ENCODE measurements around the gene EVI2A. TPM values are rescaled to one million over a fixed set of nuclear protein-coding genes. Genes with fewer than 3 reads are reported as not detected.
A peak's percentile ranks its signal among the peaks of the same experiment; 100 is the strongest.
"Not testable (repeated sequence)": the region's sequence is repeated elsewhere in the genome, so short reads cannot be mapped to it uniquely, and the experiment has no call there.

The EVI2A gene, protein sequence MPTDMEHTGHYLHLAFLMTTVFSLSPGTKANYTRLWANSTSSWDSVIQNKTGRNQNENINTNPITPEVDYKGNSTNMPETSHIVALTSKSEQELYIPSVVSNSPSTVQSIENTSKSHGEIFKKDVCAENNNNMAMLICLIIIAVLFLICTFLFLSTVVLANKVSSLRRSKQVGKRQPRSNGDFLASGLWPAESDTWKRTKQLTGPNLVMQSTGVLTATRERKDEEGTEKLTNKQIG
- total RNA-seq (2014; rRNA removed; shearing (Covaris generic)) = 7.4 and 7.7 TPM in 2 replicates

DNA sequence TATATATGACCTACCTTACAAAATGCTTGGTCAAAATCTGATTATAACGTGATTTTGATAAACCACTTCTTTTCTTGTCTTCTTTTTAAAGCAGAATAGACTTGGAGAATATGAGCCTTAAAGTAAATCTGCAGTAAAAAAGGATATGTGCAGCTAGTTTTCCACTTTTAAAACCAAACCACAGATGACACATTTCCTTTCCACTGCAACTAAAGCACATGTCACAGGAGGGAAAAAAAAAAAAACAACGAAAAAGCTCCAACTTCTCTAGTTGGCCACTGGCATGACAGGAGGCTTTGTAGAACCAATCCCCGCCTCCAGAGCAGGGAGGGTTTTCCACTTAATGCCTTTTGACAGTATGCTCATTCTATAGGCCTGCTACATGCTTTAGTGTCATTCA, at the start of gene EVI2A:
TSS of gene EVI2A (minus strand) at position 142 of the 400 bp plus-strand sequence. CDS start 2,609 bp downstream, outside the sequence.
- DNase-seq (ENCODE audit: low read depth) = peak; percentile 89

DNA sequence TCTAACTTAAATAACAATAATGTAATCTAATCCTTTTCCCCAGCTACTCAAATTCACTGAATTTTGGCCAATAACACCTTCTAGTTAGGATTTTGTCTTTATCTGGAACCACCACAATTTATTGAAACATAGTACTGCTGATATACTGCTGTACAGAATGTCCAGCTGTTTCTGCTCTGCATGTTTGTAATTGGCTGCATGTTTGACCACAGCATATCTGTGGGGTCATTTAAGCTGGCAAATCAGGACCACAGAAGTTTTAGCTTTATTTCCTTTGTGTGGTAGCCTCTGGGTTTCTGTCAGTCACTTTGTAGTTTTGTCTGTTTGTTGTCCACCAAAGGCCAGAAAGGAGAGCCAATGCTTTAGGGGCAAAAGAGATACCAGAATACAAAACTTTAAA, 47.8 kb upstream of the EVI2A start:
- no peak for DNase-seq (ENCODE audit: low read depth)

DNA sequence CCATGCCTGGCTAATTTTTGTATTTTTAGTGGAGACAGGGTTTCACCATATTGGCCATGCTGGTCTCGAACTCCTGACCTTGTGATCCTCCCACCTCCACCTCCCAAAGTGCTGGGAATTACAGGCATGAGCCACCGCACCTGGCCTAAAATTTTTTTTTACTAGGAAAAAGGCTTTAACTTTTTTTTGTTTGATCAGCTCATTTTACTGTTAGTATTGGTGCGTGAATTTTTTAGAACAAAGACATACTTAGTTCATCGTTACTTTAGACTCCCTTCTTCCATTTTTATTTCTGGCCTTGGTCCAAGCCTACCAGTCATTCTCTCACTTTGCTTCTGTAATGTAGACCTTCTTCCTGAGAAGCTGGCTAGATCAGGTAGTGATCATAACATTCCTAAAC, 44.7 kb upstream of the EVI2A start:
- no peak for DNase-seq (ENCODE audit: low read depth)

DNA sequence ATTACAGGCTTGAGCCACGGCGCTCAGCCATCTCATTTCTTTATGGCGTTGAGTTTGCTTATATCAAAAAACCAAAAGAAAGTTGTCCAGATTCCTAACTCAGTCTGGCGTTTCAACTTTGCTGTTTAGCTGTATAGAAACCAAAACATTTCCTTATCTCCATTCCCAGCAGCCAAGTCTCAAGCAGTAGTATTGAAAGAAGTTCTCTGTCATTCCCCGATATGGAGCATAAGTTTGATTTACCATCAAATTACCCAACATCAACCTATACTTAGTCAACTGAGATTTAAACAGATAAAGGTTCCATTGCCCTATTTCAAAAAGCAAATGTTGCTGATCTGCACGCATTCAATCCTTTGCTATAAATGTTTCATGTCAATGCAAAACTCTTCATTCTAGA, 42.6 kb upstream of the EVI2A start:
- DNase-seq (ENCODE audit: low read depth) = no peak

DNA sequence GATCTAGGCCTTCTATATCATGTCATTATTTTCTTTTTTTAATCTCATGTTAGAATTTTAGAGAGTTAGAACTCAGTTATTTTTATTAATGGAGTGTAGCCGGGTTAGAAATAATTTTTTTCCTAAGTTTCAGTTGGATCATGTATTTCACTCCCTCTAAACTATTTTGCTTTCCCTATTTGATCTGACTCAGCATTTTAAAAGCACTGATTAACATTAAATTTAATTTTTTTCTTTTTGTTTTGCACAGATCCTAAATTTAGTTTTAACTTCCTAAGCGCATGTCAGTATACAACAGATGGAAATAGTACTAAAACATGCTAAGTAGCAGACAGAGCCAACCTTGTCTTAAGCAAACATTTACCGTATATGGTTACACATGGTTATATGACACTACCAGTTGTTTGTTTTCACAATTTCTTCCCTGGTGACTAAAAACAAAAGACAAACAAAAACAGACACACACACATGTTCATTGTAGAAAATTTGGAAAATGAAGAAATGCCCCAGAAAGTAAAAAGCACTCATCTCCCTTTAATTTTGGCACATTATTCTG, 36.5 kb upstream of the EVI2A start:
- DNase-seq (ENCODE audit: low read depth) = no peak

DNA sequence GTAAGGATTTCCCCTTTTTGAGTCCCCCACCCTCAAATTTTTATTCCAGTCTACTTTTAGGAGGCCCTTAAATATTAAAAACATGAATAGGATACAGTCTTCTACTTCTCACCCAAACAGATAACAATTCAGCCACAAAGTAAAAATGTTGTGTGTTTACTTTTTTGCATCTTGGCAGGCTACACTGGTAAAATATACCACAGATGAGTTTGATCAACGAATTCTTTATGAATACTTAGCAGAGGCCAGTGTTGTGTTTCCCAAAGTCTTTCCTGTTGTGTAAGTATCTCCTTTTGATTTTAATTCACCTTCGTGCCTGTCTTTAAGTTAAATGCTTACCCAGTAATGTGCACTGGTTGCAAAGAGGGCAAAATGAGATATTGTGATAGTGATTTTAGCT, 35.7 kb upstream of the EVI2A start:
- DNase-seq (ENCODE audit: low read depth) = no peak

DNA sequence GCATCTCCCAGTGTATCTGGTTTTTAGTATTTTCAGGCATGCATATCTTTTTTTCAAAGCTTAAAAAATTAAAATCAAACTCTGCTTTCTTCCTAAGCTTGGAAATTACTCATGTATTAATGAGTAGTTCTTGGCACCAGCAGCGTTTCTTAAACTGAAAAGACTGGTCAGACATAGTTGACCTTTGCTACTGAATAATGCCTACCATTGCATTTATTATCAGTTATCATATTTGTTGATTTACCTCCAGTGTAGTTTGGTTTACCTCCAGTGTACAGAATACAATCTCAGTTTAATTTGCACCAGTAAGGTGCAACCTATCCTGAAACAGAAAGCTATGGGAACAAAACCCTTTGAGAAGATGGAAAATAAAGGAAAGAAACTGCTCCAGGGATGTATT, 34.5 kb upstream of the EVI2A start:
- DNase-seq (ENCODE audit: low read depth) = no peak

DNA sequence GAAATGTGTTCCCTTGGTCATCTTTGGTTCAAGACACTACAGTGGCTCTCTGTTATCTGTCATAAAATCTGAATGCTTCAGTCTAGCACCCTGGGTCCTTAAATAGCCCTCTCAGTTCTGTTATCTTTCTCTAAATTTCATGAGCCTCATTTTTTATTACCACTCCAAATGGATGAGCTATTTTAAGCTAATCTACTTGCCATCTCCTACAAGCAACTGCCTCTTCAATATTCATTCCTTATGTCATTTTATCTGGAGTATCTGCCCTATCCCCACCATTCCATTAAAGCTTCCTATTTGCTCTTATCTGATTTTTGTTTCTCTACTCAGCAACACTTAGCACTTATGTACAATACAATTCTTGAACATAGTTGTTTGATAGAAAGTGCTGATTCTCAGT, 28.0 kb upstream of the EVI2A start:
- DNase-seq (ENCODE audit: low read depth) = no peak

DNA sequence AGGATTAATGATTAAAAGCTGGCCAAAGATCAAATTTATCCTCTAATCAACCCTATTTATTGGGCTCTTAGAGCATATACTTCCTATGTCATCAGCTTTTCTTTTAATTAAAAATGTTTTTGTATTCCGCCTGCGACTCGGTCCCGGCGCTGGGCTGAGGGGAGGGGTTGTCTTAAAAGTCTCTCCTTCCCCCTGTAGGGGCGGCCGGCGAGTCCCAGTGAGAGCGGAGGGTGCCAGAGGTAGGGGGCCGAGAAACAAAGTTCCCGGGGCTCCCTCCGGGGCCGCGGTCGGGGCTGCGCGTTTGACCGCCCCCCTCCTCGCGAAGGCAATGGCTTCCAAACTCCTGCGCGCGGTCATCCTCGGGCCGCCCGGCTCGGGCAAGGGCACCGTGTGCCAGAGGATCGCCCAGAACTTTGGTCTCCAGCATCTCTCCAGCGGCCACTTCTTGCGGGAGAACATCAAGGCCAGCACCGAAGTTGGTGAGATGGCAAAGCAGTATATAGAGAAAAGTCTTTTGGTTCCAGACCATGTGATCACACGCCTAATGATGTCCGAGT, 23.8 kb upstream of the EVI2A start:
- not testable (repeated sequence) for DNase-seq (ENCODE audit: low read depth)

DNA sequence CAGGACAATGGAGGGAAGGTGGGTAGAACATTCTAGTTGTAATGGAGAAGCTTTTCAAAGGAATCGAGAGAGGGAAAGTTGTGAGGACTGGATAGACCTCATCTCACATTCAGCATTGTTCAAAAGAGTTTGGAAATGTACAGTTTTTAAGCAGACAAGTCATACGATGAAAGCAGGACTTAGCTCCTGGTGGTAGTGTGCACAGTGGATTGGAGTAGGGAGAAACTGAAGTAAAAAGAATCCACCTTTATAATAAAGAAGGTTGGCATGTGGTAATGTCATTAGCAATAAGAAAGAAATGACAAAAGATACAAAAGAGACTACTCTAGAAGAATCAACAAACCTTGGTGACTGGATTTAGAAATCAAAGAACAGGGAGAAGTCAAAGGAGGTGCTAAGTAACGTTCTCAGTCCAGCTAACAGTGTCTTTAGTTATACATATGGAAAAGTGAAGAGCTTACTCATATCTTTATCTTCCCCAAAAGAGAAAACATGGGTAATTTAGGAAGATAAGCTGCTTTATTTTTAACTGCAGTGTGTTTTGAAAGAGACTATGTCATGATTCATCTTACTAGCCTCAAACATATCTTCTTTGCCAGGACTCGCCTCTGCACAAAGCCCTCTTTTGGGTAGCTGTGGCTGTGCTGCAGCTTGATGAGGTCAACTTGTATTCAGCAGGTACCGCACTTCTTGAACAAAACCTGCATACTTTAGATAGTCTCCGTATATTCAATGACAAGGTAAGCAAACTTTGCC, 18.7 kb upstream of the EVI2A start:
- DNase-seq (ENCODE audit: low read depth) = peak; percentile 64

DNA sequence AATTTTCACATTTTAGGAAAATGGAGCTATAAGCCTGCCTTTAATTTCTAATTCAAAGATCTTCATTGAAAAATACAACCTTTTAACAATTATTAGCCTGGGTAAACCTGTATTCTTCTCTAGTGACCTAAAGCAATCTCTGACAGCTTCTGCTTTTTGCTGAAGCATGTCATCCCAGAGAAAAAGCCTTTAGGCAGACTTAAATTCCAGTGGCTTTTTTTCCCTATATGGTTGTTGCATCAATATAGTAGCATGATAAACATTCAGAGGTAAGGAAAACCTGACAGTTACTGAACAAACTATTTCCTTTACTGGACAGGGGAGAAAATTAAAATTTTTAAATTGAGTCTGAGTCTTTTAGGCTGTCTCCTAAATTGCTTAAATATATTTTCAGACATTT, 7.8 kb upstream of the EVI2A start:
- no peak for DNase-seq (ENCODE audit: low read depth)

DNA sequence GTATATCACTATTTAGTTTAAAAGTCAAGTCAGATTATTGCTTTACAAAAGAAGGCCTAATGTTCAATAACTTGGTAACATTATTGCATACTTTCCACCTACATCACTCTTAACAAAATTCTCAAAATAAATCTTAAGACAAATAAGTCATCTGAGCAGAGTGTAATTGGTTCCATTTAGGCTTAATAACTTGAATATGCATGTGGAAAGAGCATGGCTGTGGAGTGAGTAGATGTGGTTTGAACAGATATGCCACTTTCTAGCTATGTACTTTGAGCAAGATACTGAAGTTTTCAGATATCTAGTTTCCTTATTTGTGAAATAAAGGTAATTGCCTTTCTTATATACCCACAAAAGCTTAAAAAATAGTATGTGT, 6.7 kb upstream of the EVI2A start:
- DNase-seq (ENCODE audit: low read depth) = peak; percentile 22

DNA sequence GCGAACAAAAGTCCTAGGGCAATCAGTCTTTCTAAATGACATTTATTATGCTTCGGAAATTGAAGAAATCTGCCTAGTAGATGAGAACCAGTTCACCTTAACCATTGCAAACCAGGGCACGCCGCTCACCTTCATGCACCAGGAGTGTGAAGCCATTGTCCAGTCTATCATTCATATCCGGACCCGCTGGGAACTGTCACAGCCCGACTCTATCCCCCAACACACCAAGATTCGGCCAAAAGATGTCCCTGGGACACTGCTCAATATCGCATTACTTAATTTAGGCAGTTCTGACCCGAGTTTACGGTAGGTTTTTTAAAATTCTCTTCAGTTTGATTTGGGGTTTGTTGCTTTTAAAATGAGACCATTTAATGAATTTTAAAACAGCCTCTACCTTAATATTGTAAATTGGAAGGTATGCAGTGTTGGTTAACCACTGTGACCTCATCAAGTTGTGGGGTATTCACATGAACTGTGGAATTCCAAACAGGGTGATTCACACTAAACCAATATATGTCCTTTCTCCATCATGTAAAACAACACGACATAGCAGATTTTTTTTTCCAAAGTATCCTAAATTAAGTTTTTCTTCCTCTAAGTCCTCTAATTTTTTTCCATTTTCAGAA, 6.2 kb upstream of the EVI2A start:
- peak; percentile 91 for DNase-seq (ENCODE audit: low read depth)

DNA sequence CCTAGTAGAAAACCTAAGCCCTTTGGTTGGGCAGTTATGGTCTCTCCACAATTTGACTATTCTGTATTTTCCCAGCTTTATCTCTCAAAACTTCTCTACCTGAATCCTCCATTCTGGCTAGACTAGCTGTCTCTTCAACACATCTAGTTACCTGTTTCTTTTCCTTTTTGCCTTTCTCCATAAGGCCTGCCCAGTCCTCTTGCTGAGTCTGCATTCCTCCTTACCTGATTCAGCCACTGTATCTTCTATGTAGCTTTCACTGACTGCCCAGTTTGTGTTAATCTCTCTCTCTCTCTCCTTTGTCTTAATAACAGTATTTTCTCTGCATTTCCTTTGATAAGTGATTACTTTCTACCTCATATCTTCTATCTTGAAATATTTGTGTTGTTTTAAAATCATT, 2.1 kb upstream of the EVI2A start:
- no peak for DNase-seq (ENCODE audit: low read depth)

DNA sequence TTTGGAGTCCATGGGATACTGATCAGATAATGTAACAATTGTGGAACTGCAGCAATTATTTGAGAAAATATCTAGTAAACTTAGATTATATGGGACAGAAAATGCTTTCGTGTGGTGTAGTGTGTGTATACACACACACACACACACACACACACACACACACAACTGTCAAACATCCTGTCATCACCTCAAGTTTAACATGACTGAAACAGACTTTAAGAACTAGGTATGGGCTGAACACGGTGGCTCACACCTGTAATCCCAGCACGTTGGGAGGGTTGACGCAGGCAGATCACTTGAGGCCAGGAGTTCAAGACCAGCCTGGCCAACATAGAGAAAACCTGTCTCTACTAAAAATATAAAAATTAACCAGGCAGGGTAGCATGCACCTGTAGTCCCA, 544 bp upstream of the EVI2A start:
- DNase-seq (ENCODE audit: low read depth) = no peak

DNA sequence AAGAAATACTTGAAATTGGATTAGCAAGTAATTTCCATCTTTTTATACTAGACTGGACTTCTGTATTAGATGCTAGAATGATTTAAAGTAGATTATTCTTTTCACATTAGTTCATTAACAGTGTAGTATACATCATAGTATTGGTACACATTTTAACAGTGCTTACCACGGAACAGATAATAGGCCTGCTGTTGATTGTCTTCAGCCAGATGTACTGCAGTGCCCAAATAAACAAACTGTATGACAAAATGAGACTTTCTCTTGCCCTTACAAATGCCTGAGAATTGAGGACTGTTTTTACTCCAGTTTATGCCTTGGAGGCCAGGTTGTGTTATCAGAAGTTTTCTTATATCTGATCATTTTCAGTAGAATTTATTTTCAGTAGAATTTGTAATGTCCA, 631 bp downstream of the EVI2A start:
- DNase-seq (ENCODE audit: low read depth) = peak; percentile 39

DNA sequence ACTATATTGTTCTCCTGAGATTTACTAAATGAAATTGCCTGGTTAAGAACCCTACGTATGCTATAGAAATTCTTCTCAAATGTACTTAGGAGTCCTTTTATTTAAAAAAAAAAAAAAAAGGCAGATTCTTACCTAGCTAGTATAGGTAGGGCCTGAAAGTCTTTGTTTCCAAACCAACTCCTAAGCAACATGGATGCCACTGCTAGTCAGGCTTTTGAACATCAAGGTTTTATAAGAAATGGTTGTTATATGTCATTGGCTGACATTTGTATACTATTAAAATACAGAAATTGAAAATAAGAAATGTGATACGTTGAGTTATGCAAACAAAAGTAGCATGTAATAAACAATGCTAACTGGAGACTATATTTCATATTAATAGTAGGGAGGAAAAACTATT, 1.2 kb downstream of the EVI2A start:
- no peak for DNase-seq (ENCODE audit: low read depth)

DNA sequence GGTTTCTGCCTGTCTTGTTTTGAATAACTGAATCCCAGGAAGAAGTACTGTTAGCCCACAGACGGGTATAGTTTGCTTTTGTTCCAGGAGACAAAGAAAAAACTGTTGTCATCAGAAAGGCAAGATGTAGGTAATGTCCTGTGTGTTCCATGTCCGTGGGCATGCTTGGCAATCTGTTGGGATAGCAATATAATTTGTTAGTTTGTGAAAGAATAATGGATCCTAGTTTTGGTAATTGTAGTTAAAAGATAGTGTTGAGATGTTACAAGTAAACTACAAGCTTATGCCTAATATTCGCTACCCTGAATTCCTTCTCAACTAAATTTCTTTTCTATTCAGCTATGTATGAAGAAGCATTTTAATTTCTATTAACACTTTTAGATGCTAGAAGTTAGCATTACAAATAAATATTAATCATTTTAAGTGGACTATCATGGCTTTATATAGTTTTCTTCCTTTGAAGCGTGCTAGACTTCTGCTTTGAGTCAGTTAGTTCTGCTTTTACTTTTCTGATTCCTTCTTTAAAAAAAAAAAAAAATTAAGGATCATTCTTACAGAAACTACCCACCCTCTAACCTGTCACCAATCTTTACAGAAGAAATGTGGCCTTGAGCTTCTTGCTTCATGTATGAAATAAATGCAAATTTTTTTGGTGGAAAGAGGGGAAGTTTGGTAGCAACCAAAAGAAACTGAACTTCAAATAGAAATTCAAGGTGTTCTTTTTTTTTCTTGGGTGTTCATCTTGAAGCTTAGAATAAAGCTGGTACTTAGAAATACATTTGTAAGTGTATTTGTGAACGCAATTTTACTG, 2.4 kb downstream of the EVI2A start:
- peak; percentile 28 for DNase-seq (ENCODE audit: low read depth)

DNA sequence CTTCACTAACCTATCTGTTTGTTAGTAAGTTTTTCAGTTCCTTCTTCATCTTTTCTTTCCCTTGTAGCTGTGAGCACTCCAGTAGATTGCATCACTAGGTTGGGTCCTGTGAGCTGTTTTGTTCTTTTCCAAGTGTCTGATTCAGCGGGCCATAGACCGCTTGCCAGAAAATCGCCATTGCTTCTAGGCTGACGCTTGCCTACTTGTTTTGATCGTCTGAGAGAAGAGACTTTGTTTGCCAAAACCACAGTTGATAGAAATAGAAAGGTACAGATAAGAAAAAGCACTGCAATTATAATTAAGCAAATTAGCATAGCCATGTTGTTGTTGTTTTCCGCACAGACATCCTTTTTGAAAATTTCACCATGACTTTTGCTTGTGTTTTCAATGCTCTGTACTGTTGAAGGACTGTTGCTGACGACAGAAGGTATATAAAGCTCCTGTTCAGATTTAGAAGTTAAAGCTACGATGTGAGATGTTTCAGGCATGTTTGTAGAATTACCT, 3.1 kb downstream of the EVI2A start:
- DNase-seq (ENCODE audit: low read depth) = peak; percentile 86

DNA sequence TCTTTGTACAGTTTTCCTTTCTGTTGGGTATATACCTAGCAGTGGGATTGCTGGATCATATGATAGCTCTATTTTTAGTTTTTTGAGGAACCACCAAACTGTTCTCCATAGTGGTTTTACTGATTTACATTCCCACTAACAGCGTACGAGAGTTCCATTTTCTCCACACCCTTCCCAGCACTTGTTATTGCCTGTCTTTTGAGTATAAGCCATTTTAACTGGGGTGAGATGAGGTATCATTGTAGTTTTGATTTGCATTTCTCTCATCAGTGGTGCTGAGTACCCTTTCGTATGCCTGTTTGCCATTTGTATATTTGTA, 6.7 kb downstream of the EVI2A start:
- no peak for DNase-seq (ENCODE audit: low read depth)

DNA sequence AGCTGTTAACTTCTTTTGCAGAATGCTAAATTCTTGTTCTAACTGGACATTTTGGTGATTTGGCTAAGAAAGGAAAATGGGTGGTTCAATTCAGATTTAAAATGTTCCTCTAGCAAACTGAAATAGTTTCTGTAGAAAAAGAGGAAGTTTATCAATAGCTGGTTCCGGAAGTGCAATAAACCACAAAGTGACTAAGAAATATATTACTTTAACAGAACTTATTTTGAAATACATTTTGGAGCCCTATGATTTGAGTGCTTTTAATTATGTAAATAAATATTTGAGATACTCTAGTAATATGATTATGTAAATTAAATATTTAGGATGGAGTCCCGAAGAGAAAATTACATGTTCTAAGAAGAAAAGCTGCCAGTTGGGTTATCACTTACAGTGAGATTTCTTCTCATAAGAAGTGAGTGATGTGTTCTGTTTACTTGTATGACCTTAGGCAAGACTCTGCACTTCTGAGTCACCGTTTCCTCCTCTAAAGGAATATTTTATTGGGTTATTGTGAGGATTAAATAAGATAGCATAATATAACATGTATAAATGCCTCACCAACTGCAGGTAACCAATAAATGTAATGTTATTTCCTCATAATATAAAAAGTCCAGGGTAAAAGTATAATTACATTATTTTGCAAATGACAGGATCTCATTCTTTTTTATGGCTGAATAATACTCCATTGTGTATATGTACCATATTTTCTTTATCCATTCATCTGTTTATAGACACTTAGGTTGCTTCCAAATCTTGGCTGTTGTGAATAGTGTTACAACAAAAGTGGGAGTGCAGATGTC, 7.2 kb downstream of the EVI2A start, which contains the start of gene EVI2B:
TSS of gene EVI2B (minus strand) at position 73 of the 800 bp plus-strand sequence. CDS start 8,445 bp downstream, outside the sequence.
- DNase-seq (ENCODE audit: low read depth) = peak; percentile 88
